ENCODE data around the gene MGRN1. TPM values are rescaled to one million over a fixed set of nuclear protein-coding genes. Genes with fewer than 3 reads are reported as not detected.

The MGRN1 gene
- total and polyA plus RNA-seq, 12 donors = 19.2 to 73.5 (median 40.8) TPM

- intact Hi-C loops (cut with DNase I) = loop anchor here in 4 of 10 donors (5.0 to 10.0 kb wide), 3 partner anchors 71 to 81 kb away; no protein-coding TSS in a partner anchor
These were observed 36.2 kb upstream of the MGRN1 start for GRCh38 chr16:4588386-4588785.

GRCh38 chr16:4588961-4589360, 35.7 kb upstream of the MGRN1 start:
- no peak overlapping the region for H3K27ac ChIP-seq
- no peaks in the 10 kb centered on the region for H3K36me3 ChIP-seq
- no peaks in the 10 kb centered on the region for H3K4me1 ChIP-seq
- H3K27me3 ChIP-seq = no peaks in the 10 kb centered on the region
- no peak for TF ChIP-seq CTCF (IDR thresholded peaks at IDR 0.05)
- no peak overlapping the region for H3K4me3 ChIP-seq
- no peak for ATAC-seq
- intact Hi-C loops (cut with DNase I) = loop anchor here in 4 of 10 donors (5.0 to 10.0 kb wide), 3 partner anchors 72 to 82 kb away; no protein-coding TSS in a partner anchor
- peaks cover 0 to 12% (median 4%) of the 10 kb centered on the region in 11 donors for H3K9me3 ChIP-seq
- WGBS, 2 donors = 95 to 97% methylated on average over 6 of the region's 6 CpGs
- no peak for DNase-seq

More at GRCh38 chr16:4588386-4588785, 36.2 kb upstream of the MGRN1 start:
- ATAC-seq (no peak), DNase-seq (no peak)
- no peaks in the 10 kb centered on the region for H3K4me1 ChIP-seq
- no peak overlapping the region for H3K4me3 ChIP-seq
- no peak overlapping the region for H3K27ac ChIP-seq
- peaks cover 0 to 12% (median 4%) of the 10 kb centered on the region in 11 donors for H3K9me3 ChIP-seq
- WGBS, 2 donors = 83 to 87% methylated on average over 2 of the region's 2 CpGs
- no peaks in the 10 kb centered on the region for H3K36me3 ChIP-seq
- no peaks in the 10 kb centered on the region for H3K27me3 ChIP-seq
- TF ChIP-seq CTCF (IDR thresholded peaks at IDR 0.05) = no peak

GRCh38 chr16:4591191-4591590, 33.4 kb upstream of the MGRN1 start:
- H3K27me3 ChIP-seq = no peaks in the 10 kb centered on the region
- H3K27ac ChIP-seq = no peak overlapping the region
- DNase-seq (no peak), ATAC-seq (no peak)
- H3K4me3 ChIP-seq = no peak overlapping the region
- H3K9me3 ChIP-seq = peaks cover 0 to 12% (median 4%) of the 10 kb centered on the region in 11 donors
- no peaks in the 10 kb centered on the region for H3K4me1 ChIP-seq
- intact Hi-C loops (cut with DNase I) = no loop called here
- whole genome bisulfite sequencing, 2 donors = 70 to 72% methylated on average over 6 of the region's 6 CpGs
- H3K36me3 ChIP-seq = no peaks in the 10 kb centered on the region
- no peak for TF ChIP-seq CTCF (IDR thresholded peaks at IDR 0.05)

GRCh38 chr16:4591706-4592470, 32.7 kb upstream of the MGRN1 start:
- H3K36me3 ChIP-seq = no peaks in the 10 kb centered on the region
- H3K27ac ChIP-seq = no peak overlapping the region
- WGBS, 2 donors = 82% methylated on average over 17 of the region's 17 CpGs
- H3K9me3 ChIP-seq = peaks cover 0 to 12% (median 4%) of the 10 kb centered on the region in 11 donors
- TF ChIP-seq CTCF (IDR thresholded peaks at IDR 0.05) = no peak
- DNase-seq (no peak), ATAC-seq (peak in 1 of 8 donors; percentile 33)
- H3K4me3 ChIP-seq = no peak overlapping the region
- no peaks in the 10 kb centered on the region for H3K27me3 ChIP-seq
- intact Hi-C loops (cut with DNase I) = no loop called here
- H3K4me1 ChIP-seq = no peaks in the 10 kb centered on the region
